Trophoblast cell (in vitro differentiated cells and primary cell): ENCODE results near the gene BCAT1.
A peak's percentile ranks its signal among the peaks of the same experiment; 100 is the strongest.

Source experiments
- DNase-seq, 2 donors: peaks; one replicate each; pipeline ENCODE4 v3.0.0-alpha.2; 2016
- H2AFZ ChIP-seq: 2 replicates; pipeline ENCODE4 v1.6.1; 2013; ENCODE audit warnings: low read length, moderate library complexity, mild to moderate bottlenecking; ENCODE audit not compliant: insufficient read depth, poor library complexity
- H2AK5ac ChIP-seq: 2 replicates; pipeline ENCODE4 v1.6.1; 2013; ENCODE audit warnings: mild to moderate bottlenecking, low read length
- H2BK120ac ChIP-seq: 2 replicates; pipeline ENCODE4 v1.6.1; 2013; ENCODE audit warnings: low read length, mild to moderate bottlenecking, moderate library complexity; ENCODE audit not compliant: insufficient read depth, poor library complexity
- H2BK12ac ChIP-seq: 2 replicates; pipeline ENCODE4 v1.6.1; 2013; ENCODE audit warnings: mild to moderate bottlenecking, low read length, moderate library complexity
- H2BK5ac ChIP-seq: 2 replicates; pipeline ENCODE4 v1.6.1; 2013; ENCODE audit warnings: low read length, low read depth, moderate library complexity, mild to moderate bottlenecking; ENCODE audit not compliant: poor library complexity
- H3K14ac ChIP-seq: 2 replicates; pipeline ENCODE4 v1.6.1; 2013; ENCODE audit warnings: mild to moderate bottlenecking, low read length
- H3K18ac ChIP-seq: 2 replicates; pipeline ENCODE4 v1.6.1; 2013; ENCODE audit warnings: mild to moderate bottlenecking, low read length
- H3K23ac ChIP-seq: 2 replicates; pipeline ENCODE4 v1.6.1; 2013; ENCODE audit warnings: low read length
- H3K27ac ChIP-seq: 2 replicates; pipeline ENCODE4 v1.5.1; 2013; ENCODE audit warnings: low read depth, mild to moderate bottlenecking, inconsistent platforms, low read length, moderate library complexity
- H3K27me3 ChIP-seq: 2 replicates; pipeline ENCODE4 v1.6.1; 2013; ENCODE audit warnings: inconsistent platforms, mild to moderate bottlenecking, low read length, moderate library complexity; ENCODE audit not compliant: insufficient read depth
- H3K36me3 ChIP-seq, 2 experiments: 1 replicate in 1 of 2; 2 replicates in 1 of 2; pipeline ENCODE4 v1.6.1; 2013; ENCODE audit warnings: low read length in 2 of 2, mild to moderate bottlenecking in 2 of 2, moderate library complexity in 1 of 2; ENCODE audit not compliant: insufficient read depth in 2 of 2, control insufficient read depth in 1 of 2
- H3K4ac ChIP-seq: 2 replicates; pipeline ENCODE4 v1.6.1; 2013; ENCODE audit warnings: low read depth, mild to moderate bottlenecking, low read length, moderate library complexity
- H3K4me1 ChIP-seq, 2 experiments: 1 replicate in 1 of 2; 2 replicates in 1 of 2; pipeline ENCODE4 v1.6.1; 2013; ENCODE audit warnings: low read length in 2 of 2, mild to moderate bottlenecking in 2 of 2, moderate library complexity in 1 of 2; ENCODE audit not compliant: insufficient read depth in 2 of 2, control insufficient read depth in 1 of 2
- H3K4me2 ChIP-seq: 2 replicates; pipeline ENCODE4 v1.6.1; 2013; ENCODE audit warnings: inconsistent platforms, mild to moderate bottlenecking, low read length, moderate library complexity
- H3K4me3 ChIP-seq: 2 replicates; pipeline ENCODE4 v1.5.1; 2013; ENCODE audit warnings: mild to moderate bottlenecking, low read depth, low read length, inconsistent platforms
- H3K79me1 ChIP-seq: one replicate; pipeline ENCODE4 v1.6.1; 2013; ENCODE audit warnings: low read length
- H3K79me2 ChIP-seq: 2 replicates; pipeline ENCODE4 v1.6.1; 2013; ENCODE audit warnings: low read length, mild to moderate bottlenecking; ENCODE audit not compliant: control insufficient read depth, insufficient read depth, poor library complexity
- H3K9ac ChIP-seq: 2 replicates; pipeline ENCODE4 v1.6.1; 2013; ENCODE audit warnings: mild to moderate bottlenecking, low read length
- H3K9me3 ChIP-seq: 2 replicates; pipeline ENCODE4 v1.6.1; 2013; ENCODE audit warnings: low read depth, mild to moderate bottlenecking, control low read depth, inconsistent platforms, low read length; ENCODE audit not compliant: insufficient read depth
- H4K12ac ChIP-seq: 2 replicates; pipeline ENCODE4 v1.6.1; 2013; ENCODE audit warnings: low read depth, mild to moderate bottlenecking, low read length, moderate library complexity
- H4K8ac ChIP-seq: 2 replicates; pipeline ENCODE4 v1.6.1; 2013; ENCODE audit warnings: low read depth, mild to moderate bottlenecking, low read length, moderate library complexity
- H4K91ac ChIP-seq: one replicate; pipeline ENCODE4 v1.6.1; 2013; ENCODE audit warnings: low read depth, mild to moderate bottlenecking, low read length, moderate library complexity
- WGBS: extraction: QIAGEN DNeasy Blood & Tissue Kit; methylation state at CpG from one replicate; pipeline ENCODE4 v1.1.7; 2013; ENCODE audit warnings: missing lambda C conversion rate; ENCODE audit not compliant: insufficient read length, insufficient coverage; ENCODE audit errors: extremely low coverage; 5-methylcytosine and 5-hydroxymethylcytosine counted together

The BCAT1 gene

DNA sequence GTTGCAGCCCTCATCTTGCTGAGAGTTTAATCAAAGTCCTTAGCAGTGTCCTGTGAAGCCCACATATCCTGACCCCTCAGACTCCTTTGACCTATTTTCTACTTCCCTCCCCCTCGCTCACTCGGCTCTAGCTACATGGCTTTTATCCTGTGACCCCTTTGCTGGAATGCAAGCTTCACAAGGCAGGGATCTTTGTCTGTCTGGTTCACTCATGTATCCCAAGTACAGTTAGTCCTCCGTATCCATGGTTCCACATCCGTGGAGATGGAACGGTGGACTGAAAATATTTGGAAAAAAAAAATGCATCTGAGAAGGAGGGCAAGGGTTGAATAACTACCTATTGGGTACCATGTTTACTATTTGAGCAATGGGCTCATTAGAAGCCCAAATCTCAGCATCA is 173.8 kb downstream of the BCAT1 start:
- H3K14ac ChIP-seq, result no peak overlapping the region
- DNase-seq, result no peak
- no peak overlapping the region for H4K12ac ChIP-seq
- H3K27ac ChIP-seq, result no peak overlapping the region
- H4K91ac ChIP-seq, result no peak overlapping the region
- H3K4me3 ChIP-seq, result no peak overlapping the region
- H3K79me1 ChIP-seq, result no peaks in the 10 kb centered on the region
- H2BK12ac ChIP-seq, result no peak overlapping the region
- H2AFZ ChIP-seq, result no peak overlapping the region
- no peaks in the 10 kb centered on the region for H3K79me2 ChIP-seq
- H3K18ac ChIP-seq, result no peak overlapping the region
- H2AK5ac ChIP-seq, result no peak overlapping the region
- H3K23ac ChIP-seq, result no peak overlapping the region
- no peak overlapping the region for H3K4me2 ChIP-seq
- no peaks in the 10 kb centered on the region for H3K4me1 ChIP-seq
- no peak overlapping the region for H3K4ac ChIP-seq
- H3K27me3 ChIP-seq, result no peaks in the 10 kb centered on the region
- H2BK5ac ChIP-seq, result no peak overlapping the region
- WGBS, result no CpG with 5 or more reads among the region's 5 CpGs
- H4K8ac ChIP-seq, result no peak overlapping the region
- no peak overlapping the region for H2BK120ac ChIP-seq
- H3K9me3 ChIP-seq, result no peaks in the 10 kb centered on the region
- no peak overlapping the region for H3K9ac ChIP-seq
- H3K36me3 ChIP-seq, result no peaks in the 10 kb centered on the region

- Histone ChIP-seq H2BK5ac (no peak overlapping the region), H3K27ac (no peak overlapping the region), H3K36me3 (no peaks in the 10 kb centered on the region), H3K4ac (no peak overlapping the region), H3K4me2 (no peak overlapping the region), H2AK5ac (no peak overlapping the region), H3K14ac (no peak overlapping the region), H3K18ac (no peak overlapping the region), H2BK12ac (no peak overlapping the region), H4K91ac (no peak overlapping the region), H4K8ac (no peak overlapping the region), H3K4me1 (no peaks in the 10 kb centered on the region), H3K23ac (no peak overlapping the region), H3K79me1 (no peaks in the 10 kb centered on the region), H3K27me3 (no peaks in the 10 kb centered on the region), H3K4me3 (no peak overlapping the region), H4K12ac (no peak overlapping the region), H3K9ac (peak overlapping the region; percentile 45), H2BK120ac (no peak overlapping the region), H3K79me2 (no peaks in the 10 kb centered on the region), H3K9me3 (no peaks in the 10 kb centered on the region), H2AFZ (no peak overlapping the region)
- DNase-seq, result no peak
- WGBS, result no CpG with 5 or more reads among the region's 3 CpGs
These were observed 174.9 kb downstream of the BCAT1 start for GRCh38 chr12:24773996-24774395.

DNA sequence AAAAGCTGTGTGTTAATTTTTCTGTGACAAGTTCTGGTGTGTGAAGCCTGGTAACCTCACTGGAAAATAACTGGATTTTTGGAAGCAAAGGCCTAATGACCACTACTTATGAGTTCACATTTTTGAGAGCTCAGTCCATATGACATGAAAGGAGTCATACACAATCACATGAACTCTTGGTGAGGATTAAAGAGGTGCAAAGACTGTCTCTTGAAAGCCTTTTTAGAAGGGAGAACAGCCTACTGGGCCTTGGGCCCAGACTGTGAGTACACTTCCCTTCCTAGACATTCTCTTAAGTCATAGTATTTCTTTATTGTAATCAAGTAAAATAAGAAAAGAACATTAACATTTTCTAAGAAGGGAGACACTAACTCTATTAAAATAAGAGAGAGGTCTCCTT is 176.1 kb downstream of the BCAT1 start:
- H3K27me3 ChIP-seq, result no peaks in the 10 kb centered on the region
- H4K91ac ChIP-seq, result no peak overlapping the region
- no peak overlapping the region for H2BK120ac ChIP-seq
- H2AFZ ChIP-seq, result no peak overlapping the region
- H3K79me1 ChIP-seq, result no peaks in the 10 kb centered on the region
- no peak overlapping the region for H3K18ac ChIP-seq
- H3K4me3 ChIP-seq, result no peak overlapping the region
- H4K8ac ChIP-seq, result no peak overlapping the region
- H3K14ac ChIP-seq, result no peak overlapping the region
- no peak overlapping the region for H3K4me2 ChIP-seq
- no peak overlapping the region for H2BK12ac ChIP-seq
- no peaks in the 10 kb centered on the region for H3K79me2 ChIP-seq
- no peak overlapping the region for H2BK5ac ChIP-seq
- H4K12ac ChIP-seq, result no peak overlapping the region
- H3K23ac ChIP-seq, result no peak overlapping the region
- no peak overlapping the region for H3K4ac ChIP-seq
- no peak overlapping the region for H2AK5ac ChIP-seq
- DNase-seq, result no peak
- H3K36me3 ChIP-seq, result no peaks in the 10 kb centered on the region
- no peaks in the 10 kb centered on the region for H3K4me1 ChIP-seq
- no peak overlapping the region for H3K9ac ChIP-seq
- no peak overlapping the region for H3K27ac ChIP-seq
- no peaks in the 10 kb centered on the region for H3K9me3 ChIP-seq

DNA sequence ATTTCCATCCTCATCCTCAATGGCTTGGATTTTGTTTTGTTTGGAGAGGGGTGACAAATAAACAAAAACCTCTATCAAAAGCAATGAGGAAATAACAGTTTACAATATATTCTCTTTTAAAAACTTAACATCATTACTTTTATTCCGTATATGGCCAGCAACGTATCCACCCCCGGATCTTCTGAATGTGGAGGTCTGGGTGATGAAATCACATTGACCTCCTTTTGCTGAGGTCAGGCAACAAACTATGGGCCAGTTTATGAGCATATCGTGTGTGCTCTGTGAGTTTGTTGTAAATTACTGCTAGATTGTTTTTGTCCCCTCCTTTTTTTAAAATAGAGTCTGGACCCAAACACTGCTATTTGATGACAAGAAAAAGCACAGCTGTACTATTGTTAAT is 178.1 kb downstream of the BCAT1 start:
- WGBS, result no CpG with 5 or more reads among the region's 4 CpGs
- no peak overlapping the region for H4K91ac ChIP-seq

More for the DNA sequence above, 178.1 kb downstream of the BCAT1 start:
- Histone ChIP-seq H3K9ac (no peak overlapping the region), H3K4me2 (no peak overlapping the region), H3K18ac (no peak overlapping the region), H3K9me3 (no peaks in the 10 kb centered on the region), H2BK5ac (no peak overlapping the region), H4K8ac (no peak overlapping the region), H3K4me1 (no peaks in the 10 kb centered on the region), H3K36me3 (no peaks in the 10 kb centered on the region), H2AK5ac (no peak overlapping the region), H3K27ac (no peak overlapping the region), H4K12ac (no peak overlapping the region), H3K23ac (no peak overlapping the region), H2AFZ (no peak overlapping the region), H3K27me3 (no peaks in the 10 kb centered on the region), H3K4me3 (no peak overlapping the region), H3K4ac (no peak overlapping the region), H3K79me2 (no peaks in the 10 kb centered on the region), H3K14ac (no peak overlapping the region), H3K79me1 (no peaks in the 10 kb centered on the region), H2BK12ac (no peak overlapping the region), H2BK120ac (no peak overlapping the region)
- DNase-seq, result no peak
